Neural progenitor cell (in vitro differentiated cells): ENCODE data around the gene SLC44A1. TPM values are rescaled to one million over a fixed set of nuclear protein-coding genes. Genes with fewer than 3 reads are reported as not detected.

ENCODE experiments used
- DNase-seq: peaks from one replicate; pipeline ENCODE4 v3.0.0-alpha.2; 2016; ENCODE audit warnings: low spot score
- H2AFZ ChIP-seq: fragments of 200-600 bp; sonication (generic); replicated peaks from 2 replicates; pipeline ENCODE4 v1.6.1; 2016; ENCODE audit warnings: antibody characterized with exemption
- H3F3A ChIP-seq: fragments of 200-600 bp; sonication (generic); 2 replicates; pipeline ENCODE4 v1.6.1; 2016; ENCODE audit warnings: antibody characterized with exemption, low read depth
- H3K27ac ChIP-seq: fragments of 200-600 bp; sonication (generic); 2 replicates; pipeline ENCODE4 v1.5.1; 2016; ENCODE audit warnings: mild to moderate bottlenecking
- H3K27me3 ChIP-seq: fragments of 200-600 bp; sonication (generic); 2 replicates; pipeline ENCODE4 v1.6.1; 2016; ENCODE audit warnings: mild to moderate bottlenecking, moderate library complexity
- H3K36me3 ChIP-seq: fragments of 200-600 bp; sonication (generic); 2 replicates; pipeline ENCODE4 v1.5.1; 2016
- H3K4me1 ChIP-seq: fragments of 200-600 bp; sonication (generic); 2 replicates; pipeline ENCODE4 v1.6.1; 2016; ENCODE audit warnings: mixed run types
- H3K4me2 ChIP-seq: fragments of 200-600 bp; sonication (generic); 2 replicates; pipeline ENCODE4 v1.6.1; 2016
- H3K4me3 ChIP-seq: fragments of 200-600 bp; sonication (generic); 2 replicates; pipeline ENCODE4 v1.5.1; 2016
- H3K79me2 ChIP-seq: fragments of 200-600 bp; sonication (generic); 2 replicates; pipeline ENCODE4 v1.6.1; 2016; ENCODE audit warnings: low read depth
- H3K9ac ChIP-seq: fragments of 200-600 bp; sonication (generic); 2 replicates; pipeline ENCODE4 v1.6.1; 2016
- H3K9me3 ChIP-seq: fragments of 200-600 bp; sonication (generic); 2 replicates; pipeline ENCODE4 v1.5.1; 2016; ENCODE audit warnings: low read depth
- H4K20me1 ChIP-seq: fragments of 200-600 bp; sonication (generic); 2 replicates; pipeline ENCODE4 v1.6.1; 2016; ENCODE audit warnings: low read depth
- H3K27ac Mint-ChIP-seq: 3 replicates; pipeline ENCODE4 v1.8.0; 2021; ENCODE audit warnings: mixed read lengths
- H3K27me3 Mint-ChIP-seq: 2 replicates; pipeline ENCODE4 v1.8.0; 2022; ENCODE audit warnings: low read depth, mild to moderate bottlenecking, inconsistent platforms, moderate library complexity, mixed read lengths; ENCODE audit not compliant: insufficient read depth
- H3K36me3 Mint-ChIP-seq: 3 replicates; pipeline ENCODE4 v1.8.0; 2021; ENCODE audit warnings: mixed read lengths
- H3K4me1 Mint-ChIP-seq: 3 replicates; pipeline ENCODE4 v1.8.0; 2021; ENCODE audit warnings: mixed read lengths
- H3K4me3 Mint-ChIP-seq: 3 replicates; pipeline ENCODE4 v1.8.0; 2021; ENCODE audit warnings: mild to moderate bottlenecking, moderate library complexity, mixed read lengths
- H3K9me3 Mint-ChIP-seq: 3 replicates; pipeline ENCODE4 v1.8.0; 2020; ENCODE audit warnings: mixed read lengths
- CTCF ChIP-seq: fragments of 200-600 bp; sonication (generic); IDR thresholded peaks from 2 replicates; pipeline ENCODE4 v1.5.1; 2017; ENCODE audit warnings: antibody characterized with exemption, mild to moderate bottlenecking
- EZH2 ChIP-seq: fragments of 200-600 bp; sonication (generic); IDR thresholded peaks from 2 replicates; pipeline ENCODE4 v1.6.1; 2017; ENCODE audit warnings: antibody characterized with exemption, mild to moderate bottlenecking, moderate library complexity
- EZH2phosphoT487 ChIP-seq: fragments of 200-600 bp; sonication (generic); IDR thresholded peaks from 2 replicates; pipeline ENCODE4 v1.6.1; 2017; ENCODE audit warnings: antibody characterized with exemption
- total RNA-seq: library from RNA; depleted of rRNA; stranded (reverse); fragments of >200 nt; gene quantifications from 2 replicates; pipeline ENCODE4 v1.2.3, GENCODE V29; 2015; ENCODE audit warnings: low replicate concordance

SLC44A1 gene
- total RNA-seq, 1 donor from 2014 or later, result 41.4 TPM

GRCh38 chr9:105328872-105329718 lies 84.6 kb downstream of the SLC44A1 start:
- no peak overlapping the region for H3K9ac ChIP-seq
- no peak overlapping the region for H2AFZ ChIP-seq
- no peaks in the 10 kb centered on the region for H4K20me1 ChIP-seq
- Mint-ChIP-seq H3K27ac (no peak overlapping the region), H3K27me3 (no peaks in the 10 kb centered on the region), H3K9me3 (no peaks in the 10 kb centered on the region), H3K4me1 (peaks cover 2% of the 10 kb centered on the region), H3K4me3 (no peak overlapping the region), H3K36me3 (no peaks in the 10 kb centered on the region)
- H3K4me1 ChIP-seq, result peaks cover 7% of the 10 kb centered on the region
- no peaks in the 10 kb centered on the region for H3K36me3 ChIP-seq
- no peak for DNase-seq
- no peaks in the 10 kb centered on the region for H3F3A ChIP-seq
- no peaks in the 10 kb centered on the region for H3K79me2 ChIP-seq
- no peak overlapping the region for H3K27ac ChIP-seq
- no peaks in the 10 kb centered on the region for H3K27me3 ChIP-seq
- H3K4me3 ChIP-seq, result no peak overlapping the region
- no peaks in the 10 kb centered on the region for H3K9me3 ChIP-seq
- H3K4me2 ChIP-seq, result no peak overlapping the region
- TF ChIP-seq EZH2 (no peak), CTCF (no peak), EZH2phosphoT487 (no peak)

- no peaks in the 10 kb centered on the region for H3K9me3 Mint-ChIP-seq
- H3K27me3 ChIP-seq, result no peaks in the 10 kb centered on the region
- peaks cover 7% of the 10 kb centered on the region for H3K4me1 ChIP-seq
- H3K4me2 ChIP-seq, result no peak overlapping the region
- TF ChIP-seq CTCF, result no peak
- TF ChIP-seq EZH2, result no peak
- TF ChIP-seq EZH2phosphoT487, result no peak
- no peak overlapping the region for H3K27ac Mint-ChIP-seq
- H3K9ac ChIP-seq, result no peak overlapping the region
- H3K79me2 ChIP-seq, result no peaks in the 10 kb centered on the region
- H3K4me1 Mint-ChIP-seq, result peaks cover 2% of the 10 kb centered on the region
- H3K36me3 ChIP-seq, result peaks cover 3% of the 10 kb centered on the region
- H3K27ac ChIP-seq, result no peak overlapping the region
- no peak overlapping the region for H3K4me3 ChIP-seq
- H3K36me3 Mint-ChIP-seq, result no peaks in the 10 kb centered on the region
- H4K20me1 ChIP-seq, result no peaks in the 10 kb centered on the region
- no peak for DNase-seq
- H3K27me3 Mint-ChIP-seq, result no peaks in the 10 kb centered on the region
- H2AFZ ChIP-seq, result no peak overlapping the region
- no peaks in the 10 kb centered on the region for H3K9me3 ChIP-seq
- H3F3A ChIP-seq, result no peaks in the 10 kb centered on the region
- no peak overlapping the region for H3K4me3 Mint-ChIP-seq
These were observed 85.2 kb downstream of the SLC44A1 start for GRCh38 chr9:105329719-105330062.

GRCh38 chr9:105330201-105330600 lies 85.8 kb downstream of the SLC44A1 start:
- H3K27ac Mint-ChIP-seq, result no peak overlapping the region
- Histone ChIP-seq H3K4me2 (no peak overlapping the region), H3K9ac (no peak overlapping the region), H3K27me3 (no peaks in the 10 kb centered on the region), H3K9me3 (no peaks in the 10 kb centered on the region), H3K36me3 (peaks cover 4% of the 10 kb centered on the region), H2AFZ (no peak overlapping the region), H4K20me1 (no peaks in the 10 kb centered on the region), H3K79me2 (no peaks in the 10 kb centered on the region), H3K4me1 (peaks cover 7% of the 10 kb centered on the region), H3K27ac (no peak overlapping the region), H3F3A (no peaks in the 10 kb centered on the region), H3K4me3 (no peak overlapping the region)
- TF ChIP-seq EZH2phosphoT487, result no peak
- TF ChIP-seq EZH2, result no peak
- no peak for TF ChIP-seq CTCF
- no peak for DNase-seq
- no peak overlapping the region for H3K4me3 Mint-ChIP-seq
- H3K36me3 Mint-ChIP-seq, result no peaks in the 10 kb centered on the region
- peaks cover 2% of the 10 kb centered on the region for H3K4me1 Mint-ChIP-seq
- no peaks in the 10 kb centered on the region for H3K9me3 Mint-ChIP-seq
- no peaks in the 10 kb centered on the region for H3K27me3 Mint-ChIP-seq
